ENCODE results near the gene INPP4B.

DNA sequence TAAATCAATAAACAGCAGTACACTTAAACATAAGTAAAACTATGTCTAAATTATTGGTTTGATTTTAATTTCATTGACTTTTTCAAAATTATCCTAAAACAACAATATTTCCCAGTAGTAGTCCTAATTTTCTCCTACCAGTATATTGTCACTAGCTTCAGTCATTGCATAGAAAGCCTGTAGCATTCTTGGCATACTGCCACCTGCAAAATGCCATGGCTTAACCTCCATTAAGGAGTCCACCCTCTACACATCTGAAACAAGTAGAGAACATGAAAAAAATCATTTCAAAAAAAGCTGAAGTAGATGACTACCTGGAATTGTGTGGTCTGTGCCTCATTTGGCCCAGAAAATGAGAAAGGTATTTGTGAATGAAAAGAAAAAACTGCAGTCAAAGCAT, 348.5 kb downstream of the INPP4B start:
- TF ChIP-seq, protein P1, sequence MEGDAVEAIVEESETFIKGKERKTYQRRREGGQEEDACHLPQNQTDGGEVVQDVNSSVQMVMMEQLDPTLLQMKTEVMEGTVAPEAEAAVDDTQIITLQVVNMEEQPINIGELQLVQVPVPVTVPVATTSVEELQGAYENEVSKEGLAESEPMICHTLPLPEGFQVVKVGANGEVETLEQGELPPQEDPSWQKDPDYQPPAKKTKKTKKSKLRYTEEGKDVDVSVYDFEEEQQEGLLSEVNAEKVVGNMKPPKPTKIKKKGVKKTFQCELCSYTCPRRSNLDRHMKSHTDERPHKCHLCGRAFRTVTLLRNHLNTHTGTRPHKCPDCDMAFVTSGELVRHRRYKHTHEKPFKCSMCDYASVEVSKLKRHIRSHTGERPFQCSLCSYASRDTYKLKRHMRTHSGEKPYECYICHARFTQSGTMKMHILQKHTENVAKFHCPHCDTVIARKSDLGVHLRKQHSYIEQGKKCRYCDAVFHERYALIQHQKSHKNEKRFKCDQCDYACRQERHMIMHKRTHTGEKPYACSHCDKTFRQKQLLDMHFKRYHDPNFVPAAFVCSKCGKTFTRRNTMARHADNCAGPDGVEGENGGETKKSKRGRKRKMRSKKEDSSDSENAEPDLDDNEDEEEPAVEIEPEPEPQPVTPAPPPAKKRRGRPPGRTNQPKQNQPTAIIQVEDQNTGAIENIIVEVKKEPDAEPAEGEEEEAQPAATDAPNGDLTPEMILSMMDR (IDR thresholded peaks at IDR 0.05), result no peak
- no peak for TF ChIP-seq POLR2A (IDR thresholded peaks at IDR 0.05)

Data from Peyer's patch (tissue), 4 donors.